ENCODE data around the gene DAND5. TPM values are rescaled to one million over a fixed set of nuclear protein-coding genes. Genes with fewer than 3 reads are reported as not detected.

DAND5 gene
- polyA plus RNA-seq, 1 experiment = not detected

DNA sequence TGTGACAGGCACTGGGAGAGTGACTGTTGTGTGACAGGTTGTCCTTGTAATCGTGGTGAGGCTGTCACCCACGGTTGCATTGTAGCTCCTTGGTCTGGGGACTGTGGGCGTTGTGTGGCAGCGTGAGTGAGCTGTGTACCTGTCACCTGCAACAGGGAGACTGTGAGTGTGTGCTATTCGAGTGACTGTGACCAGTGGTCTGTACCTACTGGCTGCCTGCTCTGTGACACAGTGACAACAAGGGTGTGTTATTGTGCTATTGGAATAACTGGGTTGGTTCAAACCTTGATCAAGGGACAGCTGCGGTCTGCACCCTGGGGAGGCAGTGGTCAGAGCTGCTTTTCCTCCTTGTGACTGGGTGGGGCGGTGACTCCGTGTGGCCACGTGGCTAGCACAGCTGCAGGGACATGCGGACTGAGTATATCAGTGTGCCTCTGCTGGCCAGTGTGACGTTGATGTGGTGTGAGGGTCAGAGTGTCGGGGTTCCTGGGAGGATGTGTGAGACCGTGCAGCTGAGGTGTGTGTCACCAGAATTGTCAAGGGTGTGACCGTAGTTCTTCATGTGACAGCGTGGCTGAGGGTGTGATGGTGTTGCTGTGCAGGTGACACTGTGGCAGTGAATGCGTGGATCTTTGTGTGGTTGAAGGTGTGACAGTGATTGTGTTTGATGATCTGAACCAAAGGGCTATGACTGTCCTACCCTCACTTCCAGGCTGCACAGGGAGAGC lies 15.8 kb downstream of the DAND5 start:
- H3K4me3 ChIP-seq (ENCODE audit: low read depth, low read length) = no peak overlapping the region
- no peak overlapping the region for H3K27ac ChIP-seq (ENCODE audit: low read depth, low read length)
- ChIA-PET POLR2A (no interaction called here), CTCF (interaction anchor here (2.6 to 4.9 kb wide), 2 partner anchors 76 to 109 kb away, joined by 24 to 69 read pairs; no protein-coding TSS in a partner anchor)
- TF ChIP-seq, protein P1, sequence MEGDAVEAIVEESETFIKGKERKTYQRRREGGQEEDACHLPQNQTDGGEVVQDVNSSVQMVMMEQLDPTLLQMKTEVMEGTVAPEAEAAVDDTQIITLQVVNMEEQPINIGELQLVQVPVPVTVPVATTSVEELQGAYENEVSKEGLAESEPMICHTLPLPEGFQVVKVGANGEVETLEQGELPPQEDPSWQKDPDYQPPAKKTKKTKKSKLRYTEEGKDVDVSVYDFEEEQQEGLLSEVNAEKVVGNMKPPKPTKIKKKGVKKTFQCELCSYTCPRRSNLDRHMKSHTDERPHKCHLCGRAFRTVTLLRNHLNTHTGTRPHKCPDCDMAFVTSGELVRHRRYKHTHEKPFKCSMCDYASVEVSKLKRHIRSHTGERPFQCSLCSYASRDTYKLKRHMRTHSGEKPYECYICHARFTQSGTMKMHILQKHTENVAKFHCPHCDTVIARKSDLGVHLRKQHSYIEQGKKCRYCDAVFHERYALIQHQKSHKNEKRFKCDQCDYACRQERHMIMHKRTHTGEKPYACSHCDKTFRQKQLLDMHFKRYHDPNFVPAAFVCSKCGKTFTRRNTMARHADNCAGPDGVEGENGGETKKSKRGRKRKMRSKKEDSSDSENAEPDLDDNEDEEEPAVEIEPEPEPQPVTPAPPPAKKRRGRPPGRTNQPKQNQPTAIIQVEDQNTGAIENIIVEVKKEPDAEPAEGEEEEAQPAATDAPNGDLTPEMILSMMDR (IDR thresholded peaks at IDR 0.05; ENCODE audit: low read depth, low read length) = no peak
- no peaks in the 10 kb centered on the region for H3K27me3 ChIP-seq (ENCODE audit: control insufficient read depth, insufficient read depth, low read length)
- DNase-seq (ENCODE audit: low read depth, low spot score) = no peak
- H3K9me3 ChIP-seq (ENCODE audit: control insufficient read depth, insufficient read depth, low read length) = peaks cover 8% of the 10 kb centered on the region; the same call in 1 of the 2 replicates

DNA sequence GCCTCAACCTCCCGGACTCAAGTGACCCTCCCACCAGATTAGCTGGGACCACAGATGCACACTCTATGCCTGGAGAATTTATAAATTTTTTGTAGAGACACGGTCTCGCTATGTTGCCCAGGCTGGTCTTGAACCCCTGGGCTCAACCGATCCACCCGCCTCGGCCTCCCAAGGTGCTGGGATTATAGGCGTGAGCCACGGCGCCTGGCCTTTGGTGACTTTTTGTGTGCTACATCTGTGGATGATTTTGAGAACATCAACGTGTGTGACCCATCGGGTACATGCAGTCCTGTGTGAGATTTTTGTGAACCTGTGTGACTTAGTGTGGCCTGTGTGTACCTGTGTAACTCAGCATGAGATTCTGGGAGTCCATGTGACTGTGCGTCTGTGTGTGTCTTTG lies 17.4 kb downstream of the DAND5 start:
- Histone ChIP-seq H3K4me3 (ENCODE audit: low read depth, low read length) (no peak overlapping the region), H3K27me3 (ENCODE audit: control insufficient read depth, insufficient read depth, low read length) (no peaks in the 10 kb centered on the region), H3K9me3 (ENCODE audit: control insufficient read depth, insufficient read depth, low read length) (peaks cover 8% of the 10 kb centered on the region; the same call in 1 of the 2 replicates), H3K27ac (ENCODE audit: low read depth, low read length) (no peak overlapping the region)
- DNase-seq (ENCODE audit: low read depth, low spot score) = no peak
- TF ChIP-seq, protein P1 (IDR thresholded peaks at IDR 0.05; ENCODE audit: low read depth, low read length) = no peak
- ChIA-PET CTCF (interaction anchor here (1.0 kb wide), 1 partner anchor 22 kb away, joined by 3 read pairs; no protein-coding TSS in a partner anchor), POLR2A (no interaction called here)

DNA sequence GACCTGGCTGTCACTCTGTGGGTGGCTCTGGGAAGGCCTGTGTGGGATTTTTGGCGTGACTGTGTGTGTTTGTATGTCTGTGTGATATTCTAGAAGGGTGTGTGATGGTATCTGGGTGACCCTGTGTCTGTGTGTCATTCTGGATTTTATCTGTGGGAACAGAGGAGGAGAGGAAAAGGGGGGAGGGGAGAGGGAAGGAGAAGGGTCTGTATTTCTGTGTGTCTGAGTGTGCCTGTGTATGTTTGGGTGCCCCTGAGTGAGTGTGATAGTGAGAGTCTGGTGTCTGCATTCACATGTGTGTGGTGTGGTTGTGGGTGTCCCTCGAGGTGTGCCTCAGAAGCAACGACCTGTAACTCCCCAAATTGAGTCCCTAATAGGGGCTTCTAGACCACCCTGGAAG lies 17.8 kb downstream of the DAND5 start:
- TF ChIP-seq, protein P1 (IDR thresholded peaks at IDR 0.05; ENCODE audit: low read depth, low read length) = no peak
- DNase-seq (ENCODE audit: low read depth, low spot score) = no peak
- ChIA-PET CTCF (no interaction called here), POLR2A (no interaction called here)
- peaks cover 8% of the 10 kb centered on the region; the same call in 1 of the 2 replicates for H3K9me3 ChIP-seq (ENCODE audit: control insufficient read depth, insufficient read depth, low read length)
- H3K27ac ChIP-seq (ENCODE audit: low read depth, low read length) = no peak overlapping the region
- H3K27me3 ChIP-seq (ENCODE audit: control insufficient read depth, insufficient read depth, low read length) = no peaks in the 10 kb centered on the region
- H3K4me3 ChIP-seq (ENCODE audit: low read depth, low read length) = no peak overlapping the region

DNA sequence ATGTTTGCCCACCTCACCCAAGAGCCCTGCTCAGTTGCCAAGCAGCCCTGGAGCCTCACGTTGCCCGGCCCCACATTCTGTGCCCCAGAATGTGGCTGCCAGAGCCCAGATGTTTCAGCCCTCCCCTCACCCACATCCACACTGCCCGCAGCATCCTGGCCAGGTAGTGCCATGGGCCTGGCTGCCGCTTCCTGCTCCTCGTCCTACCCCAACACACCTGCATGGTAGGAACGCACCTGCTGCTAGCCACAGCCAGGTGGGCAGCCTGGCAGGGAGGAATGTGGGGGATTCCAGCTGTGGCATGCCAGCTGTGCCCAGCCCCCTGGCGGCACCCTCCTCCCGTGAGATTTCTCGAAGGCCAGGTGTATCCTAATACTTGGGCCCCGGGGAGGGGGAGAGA lies 18.4 kb downstream of the DAND5 start:
- Histone ChIP-seq H3K4me3 (ENCODE audit: low read depth, low read length) (no peak overlapping the region), H3K27me3 (ENCODE audit: control insufficient read depth, insufficient read depth, low read length) (no peaks in the 10 kb centered on the region), H3K9me3 (ENCODE audit: control insufficient read depth, insufficient read depth, low read length) (peaks cover 8% of the 10 kb centered on the region; the same call in 1 of the 2 replicates), H3K27ac (ENCODE audit: low read depth, low read length) (no peak overlapping the region)
- TF ChIP-seq, protein P1 (IDR thresholded peaks at IDR 0.05; ENCODE audit: low read depth, low read length) = no peak
- ChIA-PET CTCF (no interaction called here), POLR2A (no interaction called here)
- no peak for DNase-seq (ENCODE audit: low read depth, low spot score)

DNA sequence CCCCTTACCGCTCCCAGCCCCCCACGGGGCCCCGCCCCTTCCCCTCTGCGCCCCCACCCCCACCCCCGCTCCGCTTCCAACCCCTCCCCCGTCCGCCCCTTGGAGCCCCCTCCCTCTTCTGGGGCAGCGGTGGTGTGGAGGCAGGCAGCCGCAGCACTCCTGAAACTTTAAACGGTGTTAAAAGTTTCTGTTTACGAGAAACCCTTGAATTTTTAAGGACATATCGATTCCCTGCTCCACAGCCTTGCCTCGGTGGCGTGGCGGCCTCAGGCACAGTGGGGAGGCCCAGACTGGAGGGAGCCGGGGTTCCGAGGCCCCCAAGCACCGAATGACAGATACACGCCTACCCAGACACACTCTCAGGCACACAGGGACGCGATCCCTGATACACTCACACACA lies 21.1 kb downstream of the DAND5 start:
- H3K27ac ChIP-seq (ENCODE audit: low read depth, low read length) = no peak overlapping the region
- CTCF ChIA-PET = no interaction called here

More for the DNA sequence above, 21.1 kb downstream of the DAND5 start:
- peaks cover 8% of the 10 kb centered on the region; the same call in 1 of the 2 replicates for H3K9me3 ChIP-seq (ENCODE audit: control insufficient read depth, insufficient read depth, low read length)
- H3K27me3 ChIP-seq (ENCODE audit: control insufficient read depth, insufficient read depth, low read length) = no peaks in the 10 kb centered on the region
- DNase-seq (ENCODE audit: low read depth, low spot score) = no peak
- POLR2A ChIA-PET = no interaction called here
- TF ChIP-seq, protein P1 (IDR thresholded peaks at IDR 0.05; ENCODE audit: low read depth, low read length) = no peak
- H3K4me3 ChIP-seq (ENCODE audit: low read depth, low read length) = no peak overlapping the region

Data from AG04450 (cell line).